Ectodermal cell (in vitro differentiated cells): ENCODE data around the gene RRAD.

Source experiments
- H3K27ac ChIP-seq: 2 replicates; pipeline ENCODE4 v1.7.0; 2013; ENCODE audit warnings: mild to moderate bottlenecking, low read depth, low read length; ENCODE audit not compliant: insufficient read depth, poor library complexity, severe bottlenecking
- H3K27me3 ChIP-seq: 2 replicates; pipeline ENCODE4 v1.7.0; 2013; ENCODE audit warnings: mild to moderate bottlenecking, low read length; ENCODE audit not compliant: insufficient read depth, control insufficient read depth, poor library complexity, severe bottlenecking
- H3K36me3 ChIP-seq: one replicate; pipeline ENCODE4 v1.7.0; 2013; ENCODE audit warnings: low read length; ENCODE audit not compliant: control insufficient read depth, insufficient read depth
- H3K4me1 ChIP-seq: one replicate; pipeline ENCODE4 v1.7.0; 2013; ENCODE audit warnings: low read length; ENCODE audit not compliant: control insufficient read depth, insufficient read depth
- H3K4me3 ChIP-seq: 2 replicates; pipeline ENCODE4 v1.7.0; 2013; ENCODE audit warnings: low read depth, low read length, control low read depth; ENCODE audit not compliant: insufficient read depth
- H3K9me3 ChIP-seq: 2 replicates; pipeline ENCODE4 v1.7.0; 2013; ENCODE audit warnings: mild to moderate bottlenecking, low read length, moderate library complexity; ENCODE audit not compliant: control insufficient read depth
- WGBS, 2 experiments: methylation state at CpG; one replicate each; pipeline ENCODE4 v1.1.7; 2013; ENCODE audit warnings: missing lambda C conversion rate in 2 of 2; 5-methylcytosine and 5-hydroxymethylcytosine counted together

Gene RRAD

DNA sequence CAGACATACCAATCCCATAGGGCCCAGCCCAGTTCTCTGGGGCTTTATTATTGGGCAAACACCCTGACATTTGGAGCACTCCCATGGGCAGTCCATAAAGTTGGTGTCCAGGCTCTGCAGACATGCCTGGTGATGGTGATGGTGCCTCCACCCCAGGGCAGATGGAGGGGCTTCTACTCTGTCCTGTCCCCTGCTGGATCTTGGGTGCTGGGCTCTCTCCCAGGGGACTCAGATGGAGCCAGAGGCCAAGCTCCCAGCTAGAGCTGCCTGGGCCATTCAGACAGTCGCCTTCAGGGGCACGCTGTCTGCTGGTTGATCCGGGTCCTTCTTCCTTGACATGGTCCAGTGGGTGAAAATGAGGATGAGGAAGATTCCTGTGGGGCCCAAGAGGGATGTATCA is 17.2 kb downstream of the RRAD start:
- H3K9me3 ChIP-seq = no peaks in the 10 kb centered on the region
- H3K4me3 ChIP-seq = no peak overlapping the region
- H3K4me1 ChIP-seq = no peaks in the 10 kb centered on the region
- no peak overlapping the region for H3K27ac ChIP-seq
- H3K27me3 ChIP-seq = no peaks in the 10 kb centered on the region
- H3K36me3 ChIP-seq = no peaks in the 10 kb centered on the region
- 88 to 90% methylated on average over 3 of the region's 3 CpGs for WGBS, 2 experiments

DNA sequence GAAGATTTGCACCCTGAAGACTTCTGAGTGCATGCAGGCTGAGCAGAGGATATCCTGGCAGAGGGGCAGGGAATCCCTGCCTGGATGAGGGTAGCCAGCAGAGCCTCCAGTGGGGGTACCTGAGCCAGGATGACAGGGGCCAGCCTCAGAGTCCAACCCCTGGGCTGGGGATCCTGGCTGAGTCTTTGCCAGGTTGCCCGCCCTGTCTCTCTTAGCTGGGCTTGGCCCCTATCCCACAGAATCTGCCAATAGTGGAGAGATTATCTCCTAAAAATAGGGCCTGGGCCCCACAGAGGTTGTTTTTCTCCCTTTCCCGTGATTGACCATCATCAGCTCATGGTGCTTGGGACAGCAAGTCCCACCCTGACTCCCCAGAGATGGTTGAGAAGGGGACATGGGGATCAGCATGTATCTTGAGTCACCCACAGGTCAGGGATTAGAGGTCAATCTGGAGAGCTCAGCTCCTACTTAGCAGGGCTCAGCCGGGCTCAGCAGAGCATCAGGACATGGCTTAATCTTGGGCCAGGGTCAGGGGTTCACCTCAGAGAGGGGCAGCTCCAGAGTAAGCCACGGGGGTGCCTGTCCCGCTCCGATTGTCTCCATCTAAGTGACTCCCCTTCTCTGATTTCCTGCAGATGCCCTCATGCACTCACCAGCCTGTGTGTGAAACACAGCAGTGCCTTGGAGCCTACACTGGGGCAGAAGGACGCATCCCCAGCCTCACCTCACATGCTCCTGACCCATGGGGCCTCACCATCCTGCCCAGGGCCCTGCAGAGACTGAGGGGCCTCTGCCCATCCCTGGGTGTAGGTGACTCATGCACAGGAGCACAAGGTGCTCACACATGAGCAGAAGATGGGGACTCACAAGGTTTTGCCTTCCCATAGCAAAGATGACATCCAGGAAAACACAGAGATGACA is 18.2 kb downstream of the RRAD start:
- Histone ChIP-seq H3K4me3 (no peak overlapping the region), H3K4me1 (no peaks in the 10 kb centered on the region), H3K36me3 (no peaks in the 10 kb centered on the region), H3K27me3 (no peaks in the 10 kb centered on the region), H3K9me3 (no peaks in the 10 kb centered on the region), H3K27ac (no peak overlapping the region)
- 80 to 85% methylated on average over 7 of the region's 7 CpGs for WGBS, 2 experiments

GRCh38 chr16:66905633-66906539 is 19.4 kb downstream of the RRAD start:
- Histone ChIP-seq H3K27me3 (no peaks in the 10 kb centered on the region), H3K27ac (no peak overlapping the region), H3K36me3 (no peaks in the 10 kb centered on the region)

GRCh38 chr16:66904846-66905632 is 20.3 kb downstream of the RRAD start:
- H3K36me3 ChIP-seq = no peaks in the 10 kb centered on the region
- no peaks in the 10 kb centered on the region for H3K27me3 ChIP-seq
- H3K4me1 ChIP-seq = no peaks in the 10 kb centered on the region
- WGBS, 2 experiments = 88% methylated on average over 16 of the region's 16 CpGs
- no peak overlapping the region for H3K4me3 ChIP-seq
- H3K9me3 ChIP-seq = no peaks in the 10 kb centered on the region
- no peak overlapping the region for H3K27ac ChIP-seq

More at GRCh38 chr16:66905633-66906539, 19.4 kb downstream of the RRAD start:
- WGBS, 2 experiments = 80 to 82% methylated on average over 11 of the region's 11 CpGs
- H3K9me3 ChIP-seq = no peaks in the 10 kb centered on the region
- no peaks in the 10 kb centered on the region for H3K4me1 ChIP-seq
- H3K4me3 ChIP-seq = no peak overlapping the region

GRCh38 chr16:66904428-66904845 is 20.9 kb downstream of the RRAD start:
- Histone ChIP-seq H3K9me3 (no peaks in the 10 kb centered on the region), H3K36me3 (no peaks in the 10 kb centered on the region), H3K27ac (no peak overlapping the region), H3K4me3 (no peak overlapping the region), H3K4me1 (no peaks in the 10 kb centered on the region), H3K27me3 (no peaks in the 10 kb centered on the region)
- 91 to 95% methylated on average over 13 of the region's 13 CpGs for WGBS, 2 experiments

- H3K4me3 ChIP-seq = no peak overlapping the region
- H3K36me3 ChIP-seq = no peaks in the 10 kb centered on the region
- no peaks in the 10 kb centered on the region for H3K4me1 ChIP-seq
- no peaks in the 10 kb centered on the region for H3K27me3 ChIP-seq
- no peak overlapping the region for H3K27ac ChIP-seq
- WGBS, 2 experiments = 90 to 92% methylated on average over 11 of the region's 11 CpGs
- no peaks in the 10 kb centered on the region for H3K9me3 ChIP-seq
Measured at GRCh38 chr16:66903544-66904427, 21.5 kb downstream of the RRAD start.

- Histone ChIP-seq H3K27me3 (no peaks in the 10 kb centered on the region), H3K4me1 (no peaks in the 10 kb centered on the region), H3K4me3 (no peak overlapping the region), H3K36me3 (no peaks in the 10 kb centered on the region), H3K27ac (no peak overlapping the region), H3K9me3 (no peaks in the 10 kb centered on the region)
- WGBS, 2 experiments = 85 to 86% methylated on average over 14 of the region's 14 CpGs
Measured at GRCh38 chr16:66902648-66903543, 22.4 kb downstream of the RRAD start.

- Histone ChIP-seq H3K4me3 (no peak overlapping the region), H3K36me3 (no peaks in the 10 kb centered on the region), H3K27ac (no peak overlapping the region), H3K9me3 (no peaks in the 10 kb centered on the region), H3K27me3 (no peaks in the 10 kb centered on the region), H3K4me1 (no peaks in the 10 kb centered on the region)
- 94 to 96% methylated on average over 10 of the region's 10 CpGs for WGBS, 2 experiments
Measured at GRCh38 chr16:66901626-66902025, 23.7 kb downstream of the RRAD start.
